HG02798 (cell line): ENCODE measurements around the gene ZBTB44.
"Not testable (repeated sequence)": the region's sequence is repeated elsewhere in the genome, so short reads cannot be mapped to it uniquely, and the experiment has no call there.

ENCODE experiments used
- ATAC-seq: cut with Tn5 transposase; IDR thresholded peaks from one replicate; pipeline ENCODE4 v1.9.1; 2021; ENCODE audit warnings: mild to moderate bottlenecking; ENCODE audit not compliant: unreplicated experiment, poor library complexity

The ZBTB44 gene

GRCh38 chr11:130313383-130314183, 1.1 kb downstream of the ZBTB44 start:
- no peak for ATAC-seq

GRCh38 chr11:130312046-130312445, 2.7 kb downstream of the ZBTB44 start:
- no peak for ATAC-seq

- no peak for ATAC-seq
These were observed 4.1 kb downstream of the ZBTB44 start for GRCh38 chr11:130310622-130311021.

DNA sequence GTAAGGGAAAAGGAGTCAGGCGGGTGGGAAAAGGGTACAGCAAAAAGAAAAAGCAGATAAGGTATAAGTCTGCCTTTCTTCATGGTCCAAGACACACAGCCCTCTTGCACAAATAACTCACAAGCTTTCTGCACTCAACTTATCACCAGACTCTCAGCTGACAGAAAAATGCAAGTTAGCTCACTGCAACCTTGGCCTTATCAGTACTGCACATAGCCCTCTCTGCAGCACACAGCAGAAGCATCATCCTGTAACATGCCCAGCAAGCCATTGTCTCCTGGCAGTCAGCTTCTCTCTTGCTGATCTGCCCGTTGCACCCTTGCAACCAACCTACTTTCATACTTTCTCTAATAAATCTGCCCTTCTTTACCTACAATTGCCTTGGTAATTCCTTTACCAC, 5.8 kb downstream of the ZBTB44 start:
- no peak for ATAC-seq

DNA sequence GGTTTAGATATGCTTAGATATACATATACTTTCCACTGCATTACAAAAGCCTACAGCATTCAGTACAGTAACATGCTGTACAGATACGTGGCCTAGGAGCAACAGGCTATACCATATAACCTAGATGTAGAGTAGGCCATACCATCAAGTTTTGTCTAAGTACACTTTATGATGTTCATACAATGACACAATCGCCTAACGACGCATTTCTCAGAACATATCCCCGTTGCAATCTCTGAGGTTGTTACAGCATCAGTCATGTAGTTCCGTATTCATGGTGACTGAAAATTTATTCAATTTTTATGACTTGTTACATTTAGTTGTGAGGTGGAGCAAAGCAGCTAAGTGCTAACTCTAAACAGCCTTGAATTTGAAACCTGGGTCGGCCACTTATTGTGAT, 6.7 kb downstream of the ZBTB44 start:
- ATAC-seq: no peak

DNA sequence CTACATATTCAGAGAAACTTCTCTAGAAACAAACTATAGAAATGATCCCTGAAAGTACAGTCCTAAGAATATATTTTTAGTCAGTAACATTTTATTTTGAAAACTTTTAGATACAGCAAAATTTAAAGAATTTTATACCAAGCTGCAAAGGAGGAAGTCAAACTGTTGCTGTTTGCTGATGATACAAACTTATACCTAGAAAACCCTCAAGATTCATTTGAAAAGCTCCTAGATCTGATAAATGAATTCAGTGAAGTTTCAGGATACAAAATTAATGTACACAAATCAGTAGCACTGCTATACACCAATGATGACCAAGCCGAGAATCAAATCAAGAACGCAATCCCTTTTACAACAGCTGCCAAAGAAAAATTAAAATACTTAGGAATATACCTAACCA, 10.1 kb downstream of the ZBTB44 start:
- no peak for ATAC-seq

GRCh38 chr11:130301002-130301401, 13.7 kb downstream of the ZBTB44 start:
- ATAC-seq: no peak

- ATAC-seq: peak; percentile 58
These were observed 14.2 kb downstream of the ZBTB44 start for GRCh38 chr11:130300567-130300966.

GRCh38 chr11:130299978-130300377, 14.7 kb downstream of the ZBTB44 start:
- ATAC-seq: no peak

DNA sequence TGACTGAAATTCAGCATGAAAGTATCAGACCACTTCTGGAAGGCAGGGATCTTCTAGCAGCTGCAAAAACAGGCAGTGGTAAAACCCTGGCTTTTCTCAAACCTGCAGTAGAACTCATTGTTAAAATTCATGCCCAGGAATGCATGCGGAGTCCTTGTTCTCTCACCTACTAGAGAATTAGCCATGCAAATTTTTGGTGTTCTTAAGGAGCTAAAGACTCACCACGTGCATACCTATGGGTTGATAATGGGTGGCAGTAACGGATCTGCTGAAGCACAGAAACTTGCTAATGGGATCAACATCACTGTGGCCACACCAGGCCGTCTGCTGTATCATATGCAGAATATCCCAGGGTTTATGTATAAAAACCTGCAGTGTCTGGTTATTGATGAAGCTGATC, 19.1 kb downstream of the ZBTB44 start:
- no peak for ATAC-seq

- no peak for ATAC-seq
These were observed 32.6 kb downstream of the ZBTB44 start for GRCh38 chr11:130282111-130282510.

GRCh38 chr11:130281341-130281740, 33.4 kb downstream of the ZBTB44 start:
- ATAC-seq: not testable (repeated sequence)

GRCh38 chr11:130279989-130280388, 34.7 kb downstream of the ZBTB44 start:
- ATAC-seq: no peak

- no peak for ATAC-seq
These were observed 36.0 kb downstream of the ZBTB44 start for GRCh38 chr11:130278745-130279144.

- peak; percentile 55 for ATAC-seq
These were observed 36.6 kb downstream of the ZBTB44 start for GRCh38 chr11:130278151-130278550.

- no peak for ATAC-seq
These were observed 42.4 kb downstream of the ZBTB44 start for GRCh38 chr11:130272336-130272735.

GRCh38 chr11:130269326-130269943, 45.3 kb downstream of the ZBTB44 start:
- ATAC-seq: peak; percentile 82

DNA sequence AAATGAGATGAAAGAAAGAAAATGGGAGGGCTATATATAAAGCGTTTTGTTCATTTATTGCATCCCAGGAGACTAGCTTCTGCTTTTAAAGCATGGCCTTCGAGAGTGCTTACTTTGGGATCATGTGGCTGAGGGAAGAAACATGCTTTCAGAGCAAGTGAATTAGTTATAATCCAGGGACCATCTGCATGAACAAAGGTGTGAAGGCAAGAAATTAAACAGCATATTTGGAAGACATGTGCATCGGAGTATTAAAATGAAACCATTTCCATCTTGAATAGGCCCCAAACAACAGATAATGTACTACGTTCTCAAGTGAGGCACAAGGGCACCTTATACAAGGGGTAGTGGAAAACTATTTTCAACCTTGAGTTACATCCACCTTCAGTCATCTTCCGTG, 51.4 kb downstream of the ZBTB44 start:
- ATAC-seq: no peak

GRCh38 chr11:130262424-130262823, 52.3 kb downstream of the ZBTB44 start:
- ATAC-seq: no peak

DNA sequence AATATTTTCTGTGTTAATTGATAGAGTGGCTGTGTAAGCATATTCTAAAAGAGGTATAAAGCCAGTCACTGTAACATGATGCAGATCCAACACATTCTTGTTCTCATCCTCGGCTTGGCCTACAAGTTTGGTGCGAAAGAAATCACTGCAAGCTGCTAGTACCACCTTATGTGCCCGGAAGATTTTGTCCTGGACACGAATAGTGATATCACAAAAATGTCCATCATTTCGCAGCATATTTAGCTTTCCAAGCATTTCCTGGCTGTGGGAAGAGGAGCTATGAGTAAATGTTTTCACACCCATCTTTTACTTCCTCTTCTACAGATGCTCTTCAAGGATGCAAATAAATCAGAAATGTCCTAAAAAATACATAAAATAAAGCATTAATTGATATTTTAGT, 53.1 kb downstream of the ZBTB44 start:
- ATAC-seq: no peak

GRCh38 chr11:130260742-130261141, 54.0 kb downstream of the ZBTB44 start:
- no peak for ATAC-seq

DNA sequence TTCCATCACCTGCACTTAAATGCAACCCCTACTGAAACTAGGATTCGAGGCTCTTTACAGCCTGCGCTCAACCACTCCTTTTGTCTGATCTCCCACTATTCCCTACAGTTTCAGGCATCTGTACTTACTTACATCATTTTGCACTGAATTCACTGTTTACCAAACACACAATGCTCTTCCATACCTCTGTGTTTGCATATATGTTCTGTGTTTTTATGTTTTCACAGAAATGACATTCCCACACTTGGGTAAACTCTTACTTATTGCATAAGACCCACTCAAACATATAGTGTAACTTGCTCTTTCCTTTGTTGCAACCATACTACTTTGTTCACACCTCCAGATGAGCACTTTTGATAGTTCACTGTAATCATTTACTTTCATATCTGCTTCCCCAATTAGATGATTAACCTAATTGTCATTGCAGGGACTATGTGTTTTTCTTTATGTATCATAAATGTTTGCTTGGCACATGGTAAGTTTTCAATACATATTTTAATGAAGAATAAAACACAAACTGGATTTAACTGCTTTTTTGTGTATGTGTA, 54.6 kb downstream of the ZBTB44 start:
- ATAC-seq: no peak
